Measurements from ENCODE around the gene HMX2. TPM values are rescaled to one million over a fixed set of nuclear protein-coding genes. Genes with fewer than 3 reads are reported as not detected.

Gene HMX2
- total RNA-seq, 4 donors from 2014 or later, result not detected

DNA sequence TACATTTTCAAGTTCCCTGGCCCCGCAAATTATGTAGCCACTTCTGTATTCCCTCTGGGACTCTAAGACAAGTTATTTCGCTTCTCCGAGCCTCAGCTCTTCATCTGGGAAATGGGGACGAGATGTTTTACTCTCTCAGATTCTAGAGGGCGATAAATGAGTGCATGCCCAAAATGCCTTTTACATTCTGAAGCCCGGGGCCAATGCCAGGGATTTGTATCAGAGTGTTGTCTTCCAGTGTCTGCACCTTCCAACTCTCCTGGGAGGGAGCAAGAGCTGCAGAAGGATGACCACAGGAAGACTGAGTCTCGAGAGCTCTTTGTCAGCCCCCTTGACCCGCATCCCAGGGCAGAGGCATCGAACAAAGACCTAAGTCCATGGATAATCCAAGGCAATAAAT, 46.1 kb downstream of the HMX2 start:
- peak; percentile 72 for DNase-seq (ENCODE audit: extremely low spot score)
- H3K4me3 ChIP-seq, result no peak overlapping the region
- intact Hi-C loops (cut with DNase I), result no loop called here
- WGBS, result 94% methylated on average over 9 of the region's 9 CpGs
- H3K27me3 ChIP-seq, result no peaks in the 10 kb centered on the region
- H3K36me3 ChIP-seq, result peaks cover 0 to 15% (median 0%) of the 10 kb centered on the region in 4 donors
- no peak overlapping the region for H3K27ac ChIP-seq (replicated peaks in 1 of 4)
- TF ChIP-seq POLR2A (IDR thresholded peaks at IDR 0.05; ENCODE audit: low read depth) (no peak), EP300 (IDR thresholded peaks at IDR 0.05) (no peak), POLR2AphosphoS5 (IDR thresholded peaks at IDR 0.05) (no peak)
- H3K4me1 ChIP-seq, result no peaks in the 10 kb centered on the region
- H3K9me3 ChIP-seq, result no peaks in the 10 kb centered on the region

Other genes starting within 250 kb of the HMX2 start
- gene FAM24A, start 237.5 kb upstream of the HMX2 start, total RNA-seq, result not detected
- 1 to 10 TPM; 5.5 to 7.3 (median 5.9) TPM for gene C10orf88, start 193.9 kb upstream of the HMX2 start, total RNA-seq
- gene PSTK, start 167.7 kb upstream of the HMX2 start, total RNA-seq, result 1 to 10 TPM; 1.4 to 3.3 (median 2.7) TPM
- gene IKZF5, start 139.3 kb upstream of the HMX2 start, total RNA-seq, result 10 to 100 TPM in 1 of 4 donors, 1 to 10 TPM in 3; 5.7 to 12.0 (median 7.2) TPM
- gene ACADSB, start 139.1 kb upstream of the HMX2 start, total RNA-seq, result 10 to 100 TPM; 12.9 to 19.1 (median 14.0) TPM
- not detected for gene HMX3, start 12.2 kb upstream of the HMX2 start, total RNA-seq
- 10 to 100 TPM; 67.9 to 90.1 (median 78.8) TPM for gene BUB3, start 6.3 kb downstream of the HMX2 start, total RNA-seq